ENCODE data around the gene CACNA1B. TPM values are rescaled to one million over a fixed set of nuclear protein-coding genes. Genes with fewer than 3 reads are reported as not detected.

CACNA1B gene
- total and polyA plus RNA-seq, 2 donors (not counting 1 experiment from before 2014, with no cell fraction given) = 0.01 to 0.17 TPM

DNA sequence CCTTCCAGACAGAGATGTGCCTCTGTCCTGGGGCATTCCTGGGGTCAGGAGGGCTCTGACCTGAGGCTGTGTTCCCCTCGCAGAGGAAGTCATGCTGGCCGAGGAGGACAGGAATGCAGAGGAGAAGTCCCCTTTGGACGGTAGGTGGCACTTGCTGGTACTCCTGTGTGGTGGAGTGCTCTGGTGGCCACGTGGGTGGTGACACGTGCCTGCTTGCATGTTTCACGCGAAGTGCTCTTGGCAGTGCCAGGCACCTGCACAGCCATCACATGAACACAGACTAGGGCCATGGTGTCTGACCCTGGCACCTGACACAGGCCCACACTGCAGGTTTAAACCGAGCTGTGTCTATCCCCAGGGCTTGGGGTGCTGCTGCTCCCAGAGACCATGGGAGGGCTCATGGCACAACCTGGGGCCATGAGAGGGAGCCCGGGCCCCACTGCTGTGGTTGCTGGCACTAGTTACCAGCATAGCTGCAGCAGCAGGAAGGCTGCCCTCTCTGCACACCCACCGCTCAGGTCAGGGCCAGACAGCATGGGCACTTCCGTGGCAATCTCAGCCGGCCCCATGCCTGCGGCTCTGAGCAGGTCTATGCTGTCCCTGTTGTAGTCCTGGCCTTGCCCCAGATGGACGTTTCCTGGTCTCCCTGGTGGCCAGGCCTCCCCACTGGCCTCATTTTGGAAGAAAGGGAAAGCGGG is 79.3 kb downstream of the CACNA1B start:
- no peak overlapping the region for H3K9ac ChIP-seq (ENCODE audit: insufficient read depth, low read length)
- H3K9me3 ChIP-seq (ENCODE audit: control insufficient read depth, insufficient read depth, low read depth, low read length) = no peaks in the 10 kb centered on the region
- no peak overlapping the region for H3K27ac ChIP-seq (ENCODE audit: insufficient read depth, low read length)
- H3K79me2 ChIP-seq (ENCODE audit: control insufficient read depth, insufficient read depth, low read length) = no peaks in the 10 kb centered on the region
- H3K36me3 ChIP-seq (ENCODE audit: control insufficient read depth, insufficient read depth, low read length) = no peaks in the 10 kb centered on the region
- no peak for DNase-seq (ENCODE audit: low read depth in 2 of 2)
- no peaks in the 10 kb centered on the region for H3K4me1 ChIP-seq (ENCODE audit: control insufficient read depth, extremely low read depth, insufficient read depth, low read length)
- H3K4me2 ChIP-seq (ENCODE audit: extremely low read depth, insufficient read depth, low read length) = no peak overlapping the region
- H2AFZ ChIP-seq (ENCODE audit: low read length) = no peak overlapping the region
- no peaks in the 10 kb centered on the region for H3K27me3 ChIP-seq (ENCODE audit: control insufficient read depth, insufficient read depth, low read length)
- H4K20me1 ChIP-seq (ENCODE audit: control insufficient read depth, extremely low read depth, insufficient read depth, low read length) = no peaks in the 10 kb centered on the region
- no peak overlapping the region for H3K4me3 ChIP-seq (replicated peaks in 1 of 4; ENCODE audit: control extremely low read depth in 1 of 4, insufficient read depth in 1 of 4, low read depth in 3 of 4, low read length in 4 of 4)
- no peak for TF ChIP-seq EZH2 (IDR thresholded peaks at IDR 0.05; ENCODE audit: low read length, missing control alignments)
- TF ChIP-seq, protein P1, sequence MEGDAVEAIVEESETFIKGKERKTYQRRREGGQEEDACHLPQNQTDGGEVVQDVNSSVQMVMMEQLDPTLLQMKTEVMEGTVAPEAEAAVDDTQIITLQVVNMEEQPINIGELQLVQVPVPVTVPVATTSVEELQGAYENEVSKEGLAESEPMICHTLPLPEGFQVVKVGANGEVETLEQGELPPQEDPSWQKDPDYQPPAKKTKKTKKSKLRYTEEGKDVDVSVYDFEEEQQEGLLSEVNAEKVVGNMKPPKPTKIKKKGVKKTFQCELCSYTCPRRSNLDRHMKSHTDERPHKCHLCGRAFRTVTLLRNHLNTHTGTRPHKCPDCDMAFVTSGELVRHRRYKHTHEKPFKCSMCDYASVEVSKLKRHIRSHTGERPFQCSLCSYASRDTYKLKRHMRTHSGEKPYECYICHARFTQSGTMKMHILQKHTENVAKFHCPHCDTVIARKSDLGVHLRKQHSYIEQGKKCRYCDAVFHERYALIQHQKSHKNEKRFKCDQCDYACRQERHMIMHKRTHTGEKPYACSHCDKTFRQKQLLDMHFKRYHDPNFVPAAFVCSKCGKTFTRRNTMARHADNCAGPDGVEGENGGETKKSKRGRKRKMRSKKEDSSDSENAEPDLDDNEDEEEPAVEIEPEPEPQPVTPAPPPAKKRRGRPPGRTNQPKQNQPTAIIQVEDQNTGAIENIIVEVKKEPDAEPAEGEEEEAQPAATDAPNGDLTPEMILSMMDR (conservative IDR thresholded peaks at IDR 0.05 in 1 of 2, IDR thresholded peaks at IDR 0.05 in 1 of 2; ENCODE audit: low read depth in 1 of 2, low read length in 2 of 2) = no peak

DNA sequence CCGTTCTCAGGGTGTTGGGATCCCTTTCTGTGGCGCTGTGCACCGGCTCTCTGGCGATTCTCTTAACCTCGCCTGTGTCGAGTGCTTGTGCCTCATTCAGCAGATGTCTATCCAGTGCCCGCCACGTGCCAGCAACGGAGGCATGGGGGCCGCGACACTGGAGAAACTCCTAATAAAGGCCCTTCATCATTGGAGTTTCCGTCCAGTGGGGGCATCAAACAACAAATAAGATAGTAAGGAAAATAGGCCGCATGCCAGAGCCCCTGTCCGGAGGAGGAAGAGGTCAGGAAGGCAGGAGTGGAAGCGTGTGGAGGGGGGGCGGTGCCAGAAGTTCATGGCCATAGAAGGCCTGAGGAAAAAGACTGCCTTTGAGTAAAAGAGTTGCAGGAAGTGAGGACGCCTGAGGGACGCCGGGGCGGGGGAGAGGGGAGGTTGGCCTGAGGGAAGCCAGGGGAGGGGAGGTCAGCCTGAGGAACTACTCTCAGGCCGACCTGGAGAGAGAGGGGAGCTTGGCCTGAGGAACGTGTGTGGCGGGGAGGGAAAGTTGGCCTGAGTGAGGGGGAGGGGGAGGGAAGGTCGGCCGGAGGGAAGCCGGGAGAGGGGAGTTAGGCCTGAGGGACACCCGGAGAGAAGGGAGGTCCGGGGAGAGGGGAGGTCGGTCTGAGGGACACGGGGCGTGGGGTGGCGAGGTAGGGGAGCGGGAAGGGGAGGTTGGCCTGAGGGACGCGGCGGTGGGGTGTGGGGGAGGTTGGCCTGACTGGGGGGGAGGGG is 82.2 kb downstream of the CACNA1B start:
- H3K4me3 ChIP-seq (replicated peaks in 1 of 4; ENCODE audit: control extremely low read depth in 1 of 4, insufficient read depth in 1 of 4, low read depth in 3 of 4, low read length in 4 of 4) = no peak overlapping the region
- H3K4me2 ChIP-seq (ENCODE audit: extremely low read depth, insufficient read depth, low read length) = no peak overlapping the region
- H2AFZ ChIP-seq (ENCODE audit: low read length) = no peak overlapping the region
- no peak overlapping the region for H3K27ac ChIP-seq (ENCODE audit: insufficient read depth, low read length)
- H3K9me3 ChIP-seq (ENCODE audit: control insufficient read depth, insufficient read depth, low read depth, low read length) = no peaks in the 10 kb centered on the region
- no peak for DNase-seq (ENCODE audit: low read depth in 2 of 2)
- H3K27me3 ChIP-seq (ENCODE audit: control insufficient read depth, insufficient read depth, low read length) = no peaks in the 10 kb centered on the region
- H3K36me3 ChIP-seq (ENCODE audit: control insufficient read depth, insufficient read depth, low read length) = no peaks in the 10 kb centered on the region
- no peaks in the 10 kb centered on the region for H3K79me2 ChIP-seq (ENCODE audit: control insufficient read depth, insufficient read depth, low read length)
- H4K20me1 ChIP-seq (ENCODE audit: control insufficient read depth, extremely low read depth, insufficient read depth, low read length) = no peaks in the 10 kb centered on the region
- H3K9ac ChIP-seq (ENCODE audit: insufficient read depth, low read length) = no peak overlapping the region
- no peak for TF ChIP-seq EZH2 (IDR thresholded peaks at IDR 0.05; ENCODE audit: low read length, missing control alignments)
- TF ChIP-seq, protein P1 (conservative IDR thresholded peaks at IDR 0.05 in 1 of 2, IDR thresholded peaks at IDR 0.05 in 1 of 2; ENCODE audit: low read depth in 1 of 2, low read length in 2 of 2) = no peak
- no peaks in the 10 kb centered on the region for H3K4me1 ChIP-seq (ENCODE audit: control insufficient read depth, extremely low read depth, insufficient read depth, low read length)

DNA sequence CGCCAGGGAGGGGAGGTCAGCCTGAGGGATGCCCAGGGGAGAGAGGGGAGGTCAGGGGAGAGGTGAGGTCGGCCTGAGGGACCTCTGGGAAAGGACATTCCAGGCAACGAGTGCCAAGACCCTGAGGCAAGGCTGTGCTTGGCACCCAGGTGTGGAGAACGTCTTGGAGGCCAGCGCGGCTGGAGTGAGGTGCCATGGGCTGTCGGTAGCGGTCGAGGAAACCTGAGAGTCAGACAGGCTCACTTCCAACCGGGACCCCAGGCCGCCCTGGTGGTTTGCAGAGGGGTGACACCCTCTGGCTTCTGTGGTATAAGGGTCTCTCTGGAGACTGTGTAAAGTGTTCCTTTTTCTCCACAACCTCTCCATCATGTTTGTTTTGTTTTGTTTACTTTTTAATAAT is 82.9 kb downstream of the CACNA1B start:
- H3K4me3 ChIP-seq (replicated peaks in 1 of 4; ENCODE audit: control extremely low read depth in 1 of 4, insufficient read depth in 1 of 4, low read depth in 3 of 4, low read length in 4 of 4) = no peak overlapping the region
- no peak overlapping the region for H3K4me2 ChIP-seq (ENCODE audit: extremely low read depth, insufficient read depth, low read length)
- DNase-seq (ENCODE audit: low read depth in 2 of 2) = no peak
- no peak overlapping the region for H3K27ac ChIP-seq (ENCODE audit: insufficient read depth, low read length)
- no peaks in the 10 kb centered on the region for H3K27me3 ChIP-seq (ENCODE audit: control insufficient read depth, insufficient read depth, low read length)
- no peaks in the 10 kb centered on the region for H3K79me2 ChIP-seq (ENCODE audit: control insufficient read depth, insufficient read depth, low read length)
- H3K4me1 ChIP-seq (ENCODE audit: control insufficient read depth, extremely low read depth, insufficient read depth, low read length) = no peaks in the 10 kb centered on the region
- no peak overlapping the region for H3K9ac ChIP-seq (ENCODE audit: insufficient read depth, low read length)
- H2AFZ ChIP-seq (ENCODE audit: low read length) = no peak overlapping the region
- TF ChIP-seq, protein P1 (conservative IDR thresholded peaks at IDR 0.05 in 1 of 2, IDR thresholded peaks at IDR 0.05 in 1 of 2; ENCODE audit: low read depth in 1 of 2, low read length in 2 of 2) = no peak
- TF ChIP-seq EZH2 (IDR thresholded peaks at IDR 0.05; ENCODE audit: low read length, missing control alignments) = no peak
- no peaks in the 10 kb centered on the region for H3K9me3 ChIP-seq (ENCODE audit: control insufficient read depth, insufficient read depth, low read depth, low read length)
- H4K20me1 ChIP-seq (ENCODE audit: control insufficient read depth, extremely low read depth, insufficient read depth, low read length) = no peaks in the 10 kb centered on the region
- H3K36me3 ChIP-seq (ENCODE audit: control insufficient read depth, insufficient read depth, low read length) = no peaks in the 10 kb centered on the region

All from fibroblast of lung (primary cell).